ENCODE results near the gene NPNT. TPM values are rescaled to one million over a fixed set of nuclear protein-coding genes. Genes with fewer than 3 reads are reported as not detected.
A peak's percentile ranks its signal among the peaks of the same experiment; 100 is the strongest.

NPNT gene
- total RNA-seq, 1 experiment from 2014 or later: 1.4 TPM

- no peak for TF ChIP-seq ATF6 (CRISPR knock-in tag; IDR thresholded peaks at IDR 0.05)
- TF ChIP-seq ERG (CRISPR knock-in tag; IDR thresholded peaks at IDR 0.05): no peak
- TF ChIP-seq ZNF671 (CRISPR knock-in tag; IDR thresholded peaks at IDR 0.05): no peak
- no peak for TF ChIP-seq ATF2 (CRISPR knock-in tag; IDR thresholded peaks at IDR 0.05; ENCODE audit: borderline replicate concordance, low read depth)
- no peak for TF ChIP-seq TP53 (CRISPR knock-in tag; IDR thresholded peaks at IDR 0.05)
- no peak for TF ChIP-seq HMGA2 (CRISPR knock-in tag; IDR thresholded peaks at IDR 0.05)
These were observed 51.5 kb downstream of the NPNT start (continued) for GRCh38 chr4:105946771-105947170.

GRCh38 chr4:105950701-105951100 lies 55.4 kb downstream of the NPNT start:
- no peak overlapping the region for H3K27ac Mint-ChIP-seq
- TF ChIP-seq E2F4 (CRISPR knock-in tag; IDR thresholded peaks at IDR 0.05; ENCODE audit: borderline replicate concordance, low read depth) (no peak), ZNF671 (CRISPR knock-in tag; IDR thresholded peaks at IDR 0.05) (no peak), ZNF219 (CRISPR knock-in tag; IDR thresholded peaks at IDR 0.05; ENCODE audit: borderline replicate concordance) (no peak), ZNF317 (CRISPR knock-in tag; IDR thresholded peaks at IDR 0.05; ENCODE audit: borderline replicate concordance, low read depth) (no peak), NFATC4 (CRISPR knock-in tag; IDR thresholded peaks at IDR 0.05) (no peak), RORB (CRISPR knock-in tag; IDR thresholded peaks at IDR 0.05) (no peak), HMGXB4 (CRISPR knock-in tag; IDR thresholded peaks at IDR 0.05) (no peak), ELF4 (CRISPR knock-in tag; IDR thresholded peaks at IDR 0.05; ENCODE audit: low read depth) (no peak), CDX4 (CRISPR knock-in tag; IDR thresholded peaks at IDR 0.05; ENCODE audit: borderline replicate concordance) (no peak), E2F5 (CRISPR knock-in tag; IDR thresholded peaks at IDR 0.05) (no peak), OVOL2 (CRISPR knock-in tag; IDR thresholded peaks at IDR 0.05; ENCODE audit: borderline replicate concordance) (no peak), CTCF (IDR thresholded peaks at IDR 0.05) (no peak), USF2 (CRISPR knock-in tag; IDR thresholded peaks at IDR 0.05) (no peak), TCF7 (CRISPR knock-in tag; IDR thresholded peaks at IDR 0.05; ENCODE audit: low read depth) (no peak), ZNF425 (CRISPR knock-in tag; conservative IDR thresholded peaks at IDR 0.05) (no peak)

More at GRCh38 chr4:105950701-105951100, 55.4 kb downstream of the NPNT start:
- ChIA-PET POLR2A (no interaction called here), CTCF (no interaction called here)
- H3K4me3 Mint-ChIP-seq: no peak overlapping the region
- peaks cover 18% of the 10 kb centered on the region for H3K9me3 Mint-ChIP-seq
- peaks cover 3% of the 10 kb centered on the region for H3K4me1 Mint-ChIP-seq
- no peaks in the 10 kb centered on the region; the same call in 1 of the 2 replicates for H3K27me3 Mint-ChIP-seq (ENCODE audit: low read depth)
- peak; percentile 36; the same call in 1 of the 2 replicates for ATAC-seq
- H3K36me3 Mint-ChIP-seq: peaks cover 7% of the 10 kb centered on the region
- DNase-seq (ENCODE audit: low spot score): no peak
